CD4-positive, alpha-beta T cell treated with Interleukin-10 for 1 hour (primary cell): ENCODE measurements around the gene SLC6A15.

Source experiments
- DNase-seq: peaks from one replicate; pipeline ENCODE4 v3.0.0-alpha.2; 2020

SLC6A15 gene

GRCh38 chr12:84874125-84874824 lies 38.3 kb downstream of the SLC6A15 start:
- DNase-seq, result peak; percentile 41

GRCh38 chr12:84862186-84862585 lies 50.4 kb downstream of the SLC6A15 start:
- no peak for DNase-seq

DNA sequence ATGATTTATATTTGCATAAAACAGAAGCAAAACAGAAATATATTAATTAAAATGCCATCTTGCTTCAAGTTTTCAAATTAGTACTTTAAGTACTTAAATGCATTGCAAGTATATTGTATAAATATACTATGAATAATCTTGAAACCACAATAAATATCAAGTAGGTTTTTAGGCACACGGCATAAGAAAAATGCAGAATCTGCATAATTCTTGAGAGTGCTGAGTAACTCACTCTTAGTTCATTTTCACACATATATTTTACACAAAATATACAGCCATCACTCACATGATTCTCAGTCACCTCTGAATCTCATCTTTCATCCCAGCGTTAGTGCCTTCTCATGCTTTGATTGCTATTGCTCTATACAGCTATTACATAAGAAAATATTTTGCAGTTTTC lies 51.9 kb downstream of the SLC6A15 start:
- DNase-seq, result no peak

DNA sequence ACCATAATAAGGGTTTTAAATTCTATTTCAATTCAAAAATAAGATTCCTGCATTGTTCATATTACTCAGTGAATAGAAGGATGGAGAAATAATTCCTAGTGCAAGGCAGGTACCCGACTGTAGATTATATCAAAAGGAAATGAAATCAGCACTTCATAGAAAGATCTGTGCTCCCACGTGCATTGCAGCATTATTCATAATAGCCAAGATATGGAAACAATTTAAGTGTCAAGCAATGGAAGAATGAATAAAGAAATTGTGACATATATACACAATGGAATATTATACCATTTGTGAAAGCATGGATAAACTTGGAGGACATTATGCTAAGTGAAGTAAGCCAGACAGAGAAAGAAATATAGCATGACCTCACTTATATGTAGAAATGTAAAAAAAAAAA lies 53.8 kb downstream of the SLC6A15 start:
- no peak for DNase-seq

DNA sequence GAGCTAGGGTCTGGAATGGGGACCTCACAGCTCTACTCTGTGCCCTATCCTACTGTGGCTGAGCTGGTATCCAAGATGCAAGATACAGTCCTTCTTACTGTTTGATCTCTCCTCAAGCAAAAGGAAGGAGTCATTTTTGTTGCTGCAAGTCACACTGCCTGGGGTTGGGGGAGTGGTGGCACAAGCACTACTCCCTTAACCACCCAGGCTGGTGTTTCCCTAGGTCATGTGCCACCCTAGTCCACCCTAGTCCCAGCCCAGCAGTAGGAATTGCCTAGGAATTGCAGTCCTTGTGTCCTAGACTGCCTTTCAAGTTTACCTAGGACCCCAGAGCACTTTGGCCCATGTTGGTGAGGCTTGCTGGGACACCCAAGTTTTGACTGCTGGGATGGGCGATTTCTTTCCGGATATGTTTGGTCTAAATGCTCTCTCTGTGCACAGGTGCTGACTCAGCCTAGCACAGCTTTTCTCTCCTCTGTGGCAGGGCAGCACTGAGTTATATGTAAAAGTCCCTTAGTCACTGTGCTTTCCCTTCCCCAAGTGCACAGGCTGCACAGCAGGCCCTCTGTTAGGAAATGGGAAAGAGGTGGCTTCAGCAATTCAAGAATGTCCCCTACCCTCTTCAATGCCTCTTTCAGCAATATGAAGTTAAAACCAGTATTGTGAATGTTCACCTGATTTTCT lies 54.9 kb downstream of the SLC6A15 start:
- DNase-seq, result no peak

DNA sequence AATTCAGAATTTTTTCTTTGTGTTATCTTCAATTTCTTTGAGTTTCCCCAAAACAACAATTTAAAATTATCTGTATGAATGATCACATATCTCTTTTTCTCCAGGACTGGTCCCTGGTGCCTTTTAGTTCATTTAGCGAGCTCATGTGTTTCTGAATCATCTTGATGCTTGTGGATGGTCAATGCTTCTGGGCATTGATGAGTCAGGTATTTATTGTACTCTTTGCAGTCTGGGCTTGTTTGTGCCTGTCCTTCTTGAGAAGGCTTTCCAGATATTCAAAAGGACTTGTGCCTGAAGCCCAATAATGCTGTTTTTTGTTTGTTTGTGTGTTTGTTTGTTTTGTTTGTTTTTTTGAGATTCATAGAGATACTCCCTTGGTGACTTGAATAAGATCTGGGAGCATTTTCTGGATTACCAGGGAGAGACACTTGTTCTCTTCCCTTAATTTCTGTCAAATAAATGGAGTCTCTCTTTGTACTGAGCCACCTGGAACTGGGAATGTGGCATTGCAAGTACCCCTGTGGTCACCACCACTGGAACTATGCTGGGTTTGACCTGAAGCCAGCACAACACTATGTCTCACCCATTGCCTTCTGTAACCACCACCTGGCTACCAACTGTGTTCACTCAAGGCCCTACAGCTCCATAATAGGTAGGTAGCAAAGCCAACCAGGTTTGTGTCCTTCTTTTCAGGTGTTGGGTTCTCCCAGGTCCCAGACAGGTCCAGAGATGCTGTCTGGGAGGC lies 56.3 kb downstream of the SLC6A15 start:
- no peak for DNase-seq

DNA sequence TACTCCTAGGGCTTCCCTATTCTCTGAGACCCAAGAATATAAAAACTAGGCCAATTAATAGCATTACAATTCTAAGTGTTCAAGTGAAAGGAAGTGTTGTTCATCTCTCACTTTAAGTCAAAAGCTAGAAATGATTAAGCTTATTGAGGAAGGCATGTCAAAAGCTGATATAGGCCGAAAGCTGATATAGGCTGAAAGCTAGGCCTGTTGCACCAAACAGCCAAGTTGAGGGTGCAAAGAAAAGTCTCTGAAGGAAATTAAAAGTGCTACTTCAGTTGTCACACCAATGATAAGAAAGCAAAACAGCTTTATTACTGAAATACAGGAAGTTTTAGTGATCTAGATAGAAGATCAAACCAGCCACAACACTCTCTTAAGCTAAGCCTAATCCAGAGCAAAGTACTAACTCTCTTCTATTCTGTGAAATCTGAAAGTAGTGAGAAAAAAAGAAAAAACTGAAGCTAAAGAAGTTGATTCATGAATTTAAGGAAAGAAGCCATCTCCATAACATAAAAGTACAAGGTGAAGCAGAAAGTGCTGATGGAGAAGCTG lies 68.9 kb downstream of the SLC6A15 start:
- DNase-seq, result no peak

DNA sequence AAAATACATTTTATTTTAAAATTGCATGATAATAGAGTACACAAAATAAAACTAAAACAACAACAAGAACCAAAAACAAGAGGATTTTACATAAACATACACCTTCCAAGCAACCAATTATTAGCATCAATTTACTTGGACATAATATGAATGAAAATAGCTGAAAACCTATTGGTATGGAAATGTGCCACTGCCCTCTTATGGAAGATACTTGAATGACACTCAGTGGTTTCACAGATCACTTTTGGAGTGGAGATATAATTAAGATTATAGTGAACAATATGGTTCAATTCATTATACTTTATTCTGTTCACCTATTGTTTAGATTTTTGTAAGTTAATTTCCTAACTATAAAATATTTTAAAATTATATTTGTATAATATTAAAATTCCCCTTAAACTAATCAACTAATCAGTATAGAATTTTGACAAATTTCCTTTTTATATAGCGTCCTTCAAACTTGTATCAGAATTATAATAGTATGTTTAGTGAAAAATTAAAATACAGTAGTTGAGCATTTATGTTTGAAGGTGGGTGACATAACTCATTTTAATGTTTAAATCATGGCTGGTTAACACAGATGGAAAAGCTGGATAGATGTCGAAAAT lies 70.1 kb downstream of the SLC6A15 start:
- DNase-seq, result peak; percentile 34

DNA sequence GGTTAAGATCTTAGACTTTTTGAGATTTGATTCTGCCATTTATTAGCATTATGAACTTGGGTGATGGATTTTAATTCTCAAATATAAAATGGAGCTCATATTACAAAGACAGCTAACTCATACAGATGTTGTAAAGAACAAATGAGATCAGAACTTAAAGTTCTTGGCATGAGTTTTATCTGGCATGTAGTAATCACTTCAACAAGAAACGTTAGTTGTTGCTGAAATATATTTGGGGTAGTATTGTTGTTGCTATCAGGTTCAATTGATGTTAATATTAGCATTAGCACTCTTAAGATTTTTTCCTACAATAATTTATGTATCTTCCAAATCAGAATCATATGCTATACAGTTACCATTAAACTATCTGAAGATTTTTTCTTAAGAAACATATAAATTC lies 71.0 kb downstream of the SLC6A15 start:
- no peak for DNase-seq

DNA sequence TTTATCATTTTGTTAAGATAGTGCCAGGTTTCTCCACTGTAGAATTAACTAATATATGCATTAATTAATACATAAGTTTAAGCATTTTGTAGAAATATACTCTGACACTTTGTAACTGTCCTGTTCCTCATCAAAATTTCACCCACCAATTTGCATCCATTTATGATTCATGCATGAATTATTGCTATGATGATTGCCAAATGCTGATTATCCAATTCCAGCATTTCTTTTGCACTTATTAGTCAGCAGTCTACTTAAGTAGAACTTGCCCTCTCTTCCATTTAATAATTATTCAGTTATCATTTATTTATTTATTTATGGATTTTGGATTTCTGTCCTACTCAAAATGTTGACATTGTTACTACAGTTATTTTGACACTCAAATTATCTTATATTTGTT lies 72.2 kb downstream of the SLC6A15 start:
- DNase-seq, result no peak

DNA sequence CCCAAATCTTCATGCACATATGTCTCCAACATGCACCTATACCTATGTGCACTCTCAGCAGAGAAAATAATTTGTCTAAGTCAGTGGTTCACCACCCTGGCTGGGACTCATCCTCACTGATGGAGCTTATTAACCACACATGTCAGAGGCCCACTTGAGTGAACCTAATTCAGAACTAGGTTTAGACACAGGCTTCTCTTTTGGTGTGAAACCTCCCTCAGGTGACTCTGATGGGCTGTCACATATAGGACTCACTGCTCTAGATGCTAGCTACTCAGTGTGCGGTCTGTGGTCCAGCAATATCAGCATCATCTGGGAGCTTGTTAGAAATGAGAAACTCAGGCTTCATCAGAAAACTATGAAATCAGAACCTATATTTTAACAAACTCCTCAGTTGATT lies 85.7 kb downstream of the SLC6A15 start:
- no peak for DNase-seq

GRCh38 chr12:84825149-84825548 lies 87.5 kb downstream of the SLC6A15 start:
- no peak for DNase-seq

GRCh38 chr12:84822525-84822924 lies 90.1 kb downstream of the SLC6A15 start:
- DNase-seq, result no peak

DNA sequence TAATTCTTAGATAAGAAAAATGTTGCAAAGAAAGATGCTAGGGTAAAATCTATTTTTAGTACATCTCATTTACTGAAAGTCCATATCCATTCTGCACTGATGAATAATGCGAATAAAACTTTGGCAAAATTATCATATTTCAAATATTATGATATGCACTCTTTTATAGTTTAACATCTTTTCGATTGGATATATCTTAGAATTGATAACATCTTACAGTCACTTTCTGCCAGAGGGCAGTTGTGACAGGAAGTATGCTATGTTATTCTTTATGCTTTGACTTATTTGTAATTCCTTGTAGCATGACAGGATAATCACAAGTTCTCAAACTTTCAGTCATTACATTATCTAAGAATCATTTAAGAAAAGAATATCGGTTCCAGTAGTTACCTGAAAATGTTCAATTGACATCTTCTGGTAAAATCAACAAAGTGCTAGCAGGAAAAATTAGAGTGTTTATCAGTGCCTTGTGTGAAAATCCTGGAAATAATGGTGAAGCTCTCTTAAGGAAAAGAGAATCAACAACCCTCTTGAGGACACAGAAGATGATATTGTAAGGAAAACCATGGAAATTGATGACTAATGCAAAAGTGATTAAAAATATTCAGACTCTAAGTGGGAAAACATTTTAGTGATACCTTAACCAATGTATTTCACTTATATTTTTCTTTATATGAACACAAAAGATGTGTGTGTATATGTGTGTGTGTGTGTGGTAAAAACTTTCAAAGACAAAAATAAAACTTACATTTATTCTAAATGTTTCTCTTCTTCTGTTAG lies 95.5 kb downstream of the SLC6A15 start:
- DNase-seq, result no peak

DNA sequence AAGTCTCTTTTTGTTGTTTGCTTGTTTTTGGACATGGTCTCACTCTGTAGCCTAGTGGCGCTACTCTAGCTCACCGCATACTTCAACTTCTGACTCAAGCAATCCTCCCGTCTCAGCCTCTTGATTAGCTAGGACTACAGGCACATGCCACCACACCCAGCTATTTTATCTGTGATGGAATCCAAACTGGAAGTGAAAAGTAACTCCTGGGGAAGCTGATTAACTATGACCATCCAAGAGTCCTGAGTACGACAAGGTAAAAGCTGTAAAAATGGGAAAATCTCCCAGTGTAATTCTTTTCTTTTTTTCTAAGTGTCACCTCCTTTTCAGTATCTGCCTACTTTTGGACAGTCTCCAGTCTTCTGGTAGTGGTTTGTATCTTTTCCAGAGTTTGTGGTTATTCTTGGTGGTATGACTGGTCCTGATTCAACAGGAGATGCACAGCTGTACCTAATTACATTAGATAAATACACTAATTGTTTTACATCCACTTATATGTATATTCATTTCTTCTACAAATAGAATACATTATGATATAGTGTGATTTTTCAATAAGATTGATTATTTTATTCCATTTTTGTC lies 97.8 kb downstream of the SLC6A15 start:
- DNase-seq, result no peak

- no peak for DNase-seq
Observed at GRCh38 chr12:84813780-84814663, 98.6 kb downstream of the SLC6A15 start.

DNA sequence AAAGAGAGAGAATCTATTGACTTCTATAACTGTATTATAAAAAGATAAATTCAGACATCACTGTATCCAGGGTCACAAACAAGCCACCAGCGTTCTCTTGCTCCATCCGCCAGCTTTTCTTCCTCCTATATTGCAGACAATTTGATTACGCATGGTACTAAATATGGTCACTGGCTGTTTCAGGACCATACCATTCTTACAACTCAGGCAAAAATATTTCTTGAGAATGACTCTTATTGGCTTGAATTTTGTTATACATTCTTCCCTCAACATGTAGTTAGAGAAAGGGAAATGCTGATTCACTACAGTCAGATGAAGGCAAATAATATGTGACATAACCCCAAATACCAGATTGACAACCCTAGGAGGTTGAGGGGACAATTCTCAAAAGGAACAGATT lies 101.3 kb downstream of the SLC6A15 start:
- DNase-seq, result no peak

DNA sequence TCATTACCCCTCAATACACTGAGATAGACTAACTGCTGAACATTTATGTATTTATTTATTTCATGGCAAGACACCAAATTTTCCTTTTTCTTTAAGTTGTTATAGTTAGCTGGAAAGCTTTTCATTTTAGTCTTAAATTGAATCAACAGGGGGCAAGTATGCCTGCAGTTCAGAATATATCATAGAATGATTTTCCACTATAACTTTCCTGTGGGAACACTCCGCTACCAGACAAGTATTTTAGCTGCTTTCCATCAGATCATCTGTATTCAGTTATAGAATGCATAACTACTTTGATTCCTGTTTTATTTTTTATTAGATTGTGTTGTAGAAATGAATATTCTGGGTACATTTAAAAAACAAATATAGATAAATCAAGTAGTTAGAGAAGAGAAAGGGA lies 102.0 kb downstream of the SLC6A15 start:
- DNase-seq, result no peak
